GM18499 (cell line): ENCODE measurements around the gene SLC6A18.
"Not testable (repeated sequence)": the region's sequence is repeated elsewhere in the genome, so short reads cannot be mapped to it uniquely, and the experiment has no call there.

Experiments
- ATAC-seq: cut with Tn5 transposase; IDR thresholded peaks from one replicate; pipeline ENCODE4 v1.9.1; 2021; ENCODE audit warnings: moderate number of reproducible peaks; ENCODE audit not compliant: insufficient read depth, unreplicated experiment

The SLC6A18 gene

GRCh38 chr5:1283729-1284041 lies 58.5 kb downstream of the SLC6A18 start:
- ATAC-seq, result not testable (repeated sequence)

GRCh38 chr5:1284336-1284970 lies 59.3 kb downstream of the SLC6A18 start:
- not testable (repeated sequence) for ATAC-seq

DNA sequence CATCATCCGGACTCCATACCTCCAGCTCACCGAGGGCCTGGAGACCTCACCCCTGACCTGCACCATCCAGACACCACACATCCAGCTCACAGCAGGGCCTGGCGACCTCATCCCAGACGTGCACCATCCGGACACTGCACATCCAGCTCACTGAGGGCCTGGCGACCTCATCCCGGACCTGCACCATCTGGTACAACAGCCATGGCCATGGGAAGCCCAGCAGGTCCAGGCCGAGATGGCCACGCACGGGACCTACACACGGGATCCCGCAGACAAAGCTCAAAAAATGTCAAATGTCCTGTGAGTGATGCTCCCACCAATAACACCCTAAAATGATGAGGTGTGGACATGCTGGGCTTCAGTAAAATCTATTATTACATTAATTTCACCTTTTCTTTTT lies 60.0 kb downstream of the SLC6A18 start:
- ATAC-seq, result no peak

DNA sequence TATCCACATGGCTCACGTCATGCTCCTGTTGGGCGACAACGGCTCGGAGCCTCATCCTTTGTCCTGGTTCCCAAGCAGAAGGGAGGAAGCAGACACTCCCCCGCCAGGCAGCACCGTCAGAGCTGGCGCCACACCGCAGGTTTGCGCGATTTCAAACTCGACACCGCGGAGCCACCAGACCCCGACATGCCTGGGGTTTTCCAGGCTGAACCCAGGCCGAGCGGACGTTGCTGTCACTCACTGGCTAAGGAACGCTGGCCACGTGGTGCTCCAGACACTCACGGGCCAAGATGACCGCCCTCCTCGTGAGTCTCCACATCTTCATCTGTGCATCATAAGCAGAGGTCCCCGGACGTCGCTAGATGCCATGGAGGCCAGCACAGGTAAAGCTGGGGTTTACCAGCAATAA lies 60.7 kb downstream of the SLC6A18 start:
- no peak for ATAC-seq

DNA sequence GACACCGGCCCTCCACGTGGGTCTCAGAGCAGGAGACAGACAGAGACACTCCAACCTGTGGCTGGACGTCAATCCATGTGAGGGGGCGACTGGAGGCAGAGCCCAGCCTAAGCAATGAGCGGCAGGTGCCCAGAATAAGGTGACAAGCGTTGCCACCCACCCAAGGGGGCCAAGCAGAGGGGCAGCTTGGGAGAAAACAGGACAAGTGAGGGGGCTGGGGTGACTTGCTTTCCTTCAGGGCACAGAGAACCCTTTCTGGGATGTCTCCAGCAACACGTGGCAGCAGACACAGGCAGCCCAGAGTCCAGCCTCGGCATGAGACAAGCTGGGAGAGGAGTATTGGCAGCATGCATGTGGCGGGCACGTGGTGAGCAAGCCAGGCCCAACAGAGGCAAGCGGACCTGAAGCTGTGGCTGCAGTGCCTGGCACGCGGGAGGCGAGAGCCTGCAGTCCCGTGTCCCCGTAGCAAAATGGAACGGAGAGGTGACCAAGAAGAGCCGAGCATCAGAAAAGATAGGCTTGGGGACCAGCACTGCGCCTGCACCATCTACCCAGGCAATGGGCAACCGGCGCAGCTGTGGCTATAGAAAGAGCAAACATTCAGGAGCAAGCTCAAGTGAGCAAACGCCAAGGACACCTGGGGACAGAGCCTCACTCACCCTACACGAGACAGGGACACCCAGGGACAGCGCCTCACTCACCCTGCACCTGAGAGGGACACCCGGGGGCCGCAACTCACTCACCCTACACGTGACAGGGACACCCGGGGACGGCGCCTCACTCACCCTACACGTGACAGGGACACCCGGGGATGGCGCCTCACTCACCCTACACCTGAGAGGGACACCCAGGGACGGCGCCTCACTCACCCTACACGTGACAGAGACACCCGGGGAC lies 63.5 kb downstream of the SLC6A18 start:
- ATAC-seq, result no peak

DNA sequence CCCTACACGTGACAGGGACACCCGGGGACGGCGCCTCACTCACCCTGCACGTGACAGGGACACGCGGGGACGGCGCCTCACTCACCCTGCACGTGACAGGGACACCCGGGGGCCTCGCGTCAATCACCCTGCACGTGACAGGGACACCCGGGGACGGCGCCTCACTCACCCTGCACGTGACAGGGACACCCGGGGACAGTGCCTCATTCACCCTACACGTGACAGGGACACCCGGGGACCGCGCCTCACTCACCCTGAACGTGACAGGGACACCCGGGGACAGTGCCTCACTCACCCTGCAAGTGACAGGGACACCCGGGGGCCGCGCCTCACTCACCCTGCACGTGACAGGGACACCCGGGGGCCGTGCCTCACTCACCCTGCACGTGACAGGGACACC lies 64.4 kb downstream of the SLC6A18 start:
- ATAC-seq, result not testable (repeated sequence)

DNA sequence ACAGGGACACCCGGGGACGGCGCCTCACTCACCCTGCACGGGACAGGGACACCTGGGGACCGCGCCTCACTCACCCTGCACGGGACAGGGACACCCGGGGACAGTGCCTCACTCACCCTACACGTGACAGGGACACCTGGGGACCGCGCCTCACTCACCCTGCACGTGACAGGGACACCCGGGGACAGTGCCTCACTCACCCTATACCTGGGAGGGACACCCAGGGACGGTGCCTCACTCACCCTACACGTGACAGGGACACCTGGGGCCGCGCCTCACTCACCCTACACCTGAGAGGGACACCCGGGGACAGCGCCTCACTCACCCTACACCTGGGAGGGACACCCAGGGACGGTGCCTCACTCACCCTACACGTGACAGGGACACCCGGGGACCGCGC lies 65.8 kb downstream of the SLC6A18 start:
- not testable (repeated sequence) for ATAC-seq

DNA sequence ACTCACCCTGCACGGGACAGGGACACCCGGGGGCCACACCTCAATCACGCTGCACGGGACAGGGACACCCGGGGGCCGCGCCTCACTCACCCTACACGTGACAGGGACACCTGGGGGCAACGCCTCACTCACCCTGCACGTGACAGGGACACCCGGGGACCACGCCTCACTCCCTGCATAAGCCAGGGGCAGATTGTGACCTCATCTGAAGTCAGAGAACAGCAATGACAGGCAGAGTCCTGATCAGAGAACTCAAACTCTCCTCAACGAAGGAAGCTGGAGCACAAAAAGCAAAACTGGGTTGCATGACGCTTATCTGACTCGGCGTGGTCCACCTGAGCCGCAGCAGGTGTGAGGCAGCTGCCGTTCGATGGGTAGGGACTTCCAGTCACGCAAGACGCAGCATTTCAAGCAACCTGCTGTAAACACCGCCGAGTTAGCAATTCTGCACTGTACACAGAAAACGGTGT lies 66.5 kb downstream of the SLC6A18 start:
- no peak for ATAC-seq

- ATAC-seq, result no peak
Measured at GRCh38 chr5:1292139-1292538, 67.0 kb downstream of the SLC6A18 start.

DNA sequence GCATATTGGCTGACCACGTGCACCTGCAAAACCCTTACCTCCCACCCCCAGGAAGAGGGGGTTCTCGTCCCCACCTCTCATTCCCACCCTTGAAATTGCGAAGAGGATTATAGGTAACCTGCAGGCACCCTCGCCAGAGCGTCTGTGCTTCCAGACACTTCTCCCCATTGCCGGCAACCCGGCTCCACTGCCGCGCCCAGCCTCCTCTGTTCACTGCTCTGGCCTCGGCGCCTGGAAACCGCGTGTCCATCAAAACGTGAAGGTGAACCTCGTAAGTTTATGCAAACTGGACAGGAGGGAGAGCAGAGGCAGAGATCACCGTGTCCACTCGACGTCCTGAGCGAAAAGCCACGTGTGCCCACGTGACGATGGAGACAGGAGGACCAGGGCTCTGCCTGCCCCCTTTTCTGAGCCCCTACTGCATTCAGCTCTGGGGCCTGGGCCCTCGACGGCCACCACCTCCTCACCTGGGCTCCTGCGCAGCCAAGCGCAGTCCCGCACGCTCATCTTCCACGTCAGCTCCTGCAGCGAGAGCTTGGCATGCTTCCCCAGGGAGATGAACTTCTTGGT lies 67.8 kb downstream of the SLC6A18 start:
- no peak for ATAC-seq

GRCh38 chr5:1293416-1294205 lies 68.4 kb downstream of the SLC6A18 start:
- no peak for ATAC-seq

- no peak for ATAC-seq
Measured at GRCh38 chr5:1294206-1294834, 69.1 kb downstream of the SLC6A18 start.

- no peak for ATAC-seq
Measured at GRCh38 chr5:1294835-1295649, 69.9 kb downstream of the SLC6A18 start, which contains the start of gene TERT. TSS of gene TERT (minus strand) at chr5:1295068. CDS start at chr5:1294989, 79 bp downstream.

- ATAC-seq, result no peak
Measured at GRCh38 chr5:1295650-1296037, 70.5 kb downstream of the SLC6A18 start.
